ENCODE data around the gene MEI1. TPM values are rescaled to one million over a fixed set of nuclear protein-coding genes. Genes with fewer than 3 reads are reported as not detected.
"Not testable (repeated sequence)": the region's sequence is repeated elsewhere in the genome, so short reads cannot be mapped to it uniquely, and the experiment has no call there.

The MEI1 gene
- 0.10 and 0.52 TPM in 2 replicates for total RNA-seq

GRCh38 chr22:41699264-41700107 is at the start of gene MEI1:
MEI1 (plus strand) TSS chr22:41699503; CDS start chr22:41699539, 36 bp downstream.
- DNase-seq (ENCODE audit: low read depth) = peak; percentile 52

GRCh38 chr22:41650229-41650628 is 49.1 kb upstream of the MEI1 start:
- no peak for DNase-seq (ENCODE audit: low read depth)

- no peak for DNase-seq (ENCODE audit: low read depth)
Observed at GRCh38 chr22:41650821-41651220, 48.5 kb upstream of the MEI1 start.

- no peak for DNase-seq (ENCODE audit: low read depth)
Observed at GRCh38 chr22:41654322-41654721, 45.0 kb upstream of the MEI1 start.

- no peak for DNase-seq (ENCODE audit: low read depth)
Observed at GRCh38 chr22:41656556-41656955, 42.7 kb upstream of the MEI1 start.

GRCh38 chr22:41657709-41658108 is 41.6 kb upstream of the MEI1 start:
- DNase-seq (ENCODE audit: low read depth) = no peak

GRCh38 chr22:41658869-41659268 is 40.4 kb upstream of the MEI1 start:
- no peak for DNase-seq (ENCODE audit: low read depth)

GRCh38 chr22:41659941-41660340 is 39.4 kb upstream of the MEI1 start:
- DNase-seq (ENCODE audit: low read depth) = no peak

- no peak for DNase-seq (ENCODE audit: low read depth)
Observed at GRCh38 chr22:41660416-41660815, 38.9 kb upstream of the MEI1 start.

- DNase-seq (ENCODE audit: low read depth) = no peak
Observed at GRCh38 chr22:41661088-41661487, 38.2 kb upstream of the MEI1 start.

- no peak for DNase-seq (ENCODE audit: low read depth)
Observed at GRCh38 chr22:41661713-41662112, 37.6 kb upstream of the MEI1 start.

- DNase-seq (ENCODE audit: low read depth) = not testable (repeated sequence)
Observed at GRCh38 chr22:41663594-41663993, 35.7 kb upstream of the MEI1 start.

- DNase-seq (ENCODE audit: low read depth) = no peak
Observed at GRCh38 chr22:41664490-41664889, 34.8 kb upstream of the MEI1 start.

GRCh38 chr22:41664951-41665350 is 34.4 kb upstream of the MEI1 start:
- DNase-seq (ENCODE audit: low read depth) = no peak

- DNase-seq (ENCODE audit: low read depth) = peak; percentile 69
Observed at GRCh38 chr22:41668971-41669911, 30.1 kb upstream of the MEI1 start.

- not testable (repeated sequence) for DNase-seq (ENCODE audit: low read depth)
Observed at GRCh38 chr22:41672096-41672495, 27.2 kb upstream of the MEI1 start.

GRCh38 chr22:41672780-41673509 is 26.4 kb upstream of the MEI1 start:
- no peak for DNase-seq (ENCODE audit: low read depth)

GRCh38 chr22:41674846-41675340 is 24.4 kb upstream of the MEI1 start:
- DNase-seq (ENCODE audit: low read depth) = no peak

- no peak for DNase-seq (ENCODE audit: low read depth)
Observed at GRCh38 chr22:41676134-41676533, 23.2 kb upstream of the MEI1 start.

- no peak for DNase-seq (ENCODE audit: low read depth)
Observed at GRCh38 chr22:41681616-41682015, 17.7 kb upstream of the MEI1 start.

- DNase-seq (ENCODE audit: low read depth) = peak; percentile 72
Observed at GRCh38 chr22:41682033-41682807, 17.1 kb upstream of the MEI1 start.

All from renal cortical epithelial cell (primary cell).